Measurements from ENCODE around the gene ESYT1.
A peak's percentile ranks its signal among the peaks of the same experiment; 100 is the strongest.

ESYT1 gene

DNA sequence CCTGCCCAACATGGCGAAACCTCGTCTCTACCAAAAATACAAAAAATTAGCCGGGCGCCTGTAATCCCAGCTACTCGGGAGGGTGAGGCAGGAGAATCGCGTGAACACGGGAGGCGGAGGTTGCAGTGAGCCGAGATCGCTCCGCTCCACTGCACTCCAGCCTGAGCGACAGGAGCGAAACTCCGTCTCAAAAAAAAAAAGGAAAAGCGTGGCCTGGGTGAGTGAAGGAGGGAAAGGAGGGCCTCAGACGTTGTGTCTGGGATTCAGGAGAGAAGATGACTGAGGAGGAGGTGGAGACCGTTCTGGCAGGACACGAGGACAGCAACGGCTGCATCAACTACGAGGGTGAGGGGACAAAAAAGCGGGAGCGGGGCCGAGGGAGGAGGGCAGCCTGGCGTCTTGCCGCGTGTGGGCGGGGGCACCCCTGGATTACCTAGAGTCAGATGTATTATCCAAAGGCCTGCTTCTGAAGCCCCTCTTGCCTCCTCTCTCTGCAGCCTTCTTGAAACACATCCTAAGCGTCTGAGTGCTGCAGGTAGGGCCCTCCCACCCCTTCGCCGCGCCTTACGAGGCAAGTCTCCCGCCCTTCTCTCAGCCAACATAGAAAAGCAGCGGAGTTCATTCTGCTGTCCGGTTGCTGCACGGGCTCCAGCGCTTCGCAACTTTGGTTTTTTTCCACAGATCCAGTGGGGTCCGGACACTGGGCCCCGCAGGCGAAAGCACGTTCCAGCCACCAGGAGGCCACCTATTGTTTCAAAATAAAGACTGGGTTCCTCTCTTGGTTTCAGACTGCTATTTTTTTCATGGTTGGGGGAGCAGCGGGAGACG, 29.3 kb downstream of the ESYT1 start:
- DNase-seq = peak in 1 of 2 experiments; percentile 58

DNA sequence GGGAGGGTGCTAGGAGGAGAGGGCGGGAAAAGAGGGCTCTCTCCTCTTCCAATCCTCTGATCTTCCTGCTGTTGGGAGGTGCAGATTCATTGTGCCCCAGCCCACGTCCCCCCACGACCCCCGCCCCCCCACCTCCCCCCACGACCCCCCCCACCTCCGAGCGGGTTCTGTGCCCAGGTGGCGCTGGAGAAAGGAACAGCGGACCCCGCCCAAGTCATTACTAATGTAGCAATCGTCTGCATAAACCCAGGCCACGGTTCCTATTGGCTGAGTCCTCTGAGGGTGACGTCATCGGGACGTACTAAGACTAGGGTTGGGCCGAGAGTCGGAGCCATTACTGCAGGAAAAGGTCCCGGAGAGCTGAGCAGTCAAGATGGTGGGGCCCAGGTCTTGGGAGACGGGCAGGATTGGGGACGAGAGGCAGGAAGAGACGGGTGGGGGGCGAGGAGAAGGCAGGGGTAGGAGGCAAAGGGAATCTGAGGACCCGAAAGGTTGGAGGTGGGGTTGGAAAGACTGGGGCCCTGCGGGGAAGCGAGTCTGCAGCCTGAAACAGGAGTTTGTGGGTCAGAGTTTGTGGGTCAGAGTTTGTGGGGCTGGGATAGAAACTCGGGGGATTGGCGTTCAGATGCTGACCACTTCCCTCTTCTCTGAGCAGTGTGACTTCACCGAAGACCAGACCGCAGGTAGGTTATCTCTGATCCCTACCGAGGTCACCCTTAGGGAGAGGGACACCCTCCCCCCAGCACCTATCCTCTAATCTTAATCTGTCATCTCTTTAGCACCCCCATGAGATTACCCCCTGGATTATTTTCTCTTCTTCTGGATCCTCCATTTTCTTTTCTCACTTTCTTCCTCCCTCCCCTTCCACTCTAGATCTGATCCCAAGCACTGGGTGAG, 30.2 kb downstream of the ESYT1 start, which contains the start of gene MYL6:
Gene MYL6, plus strand, starts transcription at position 331 of the 897 bp plus-strand sequence. Its CDS starts 43 bp downstream, at position 374.
- peak; percentile 89 to 91 for DNase-seq

DNA sequence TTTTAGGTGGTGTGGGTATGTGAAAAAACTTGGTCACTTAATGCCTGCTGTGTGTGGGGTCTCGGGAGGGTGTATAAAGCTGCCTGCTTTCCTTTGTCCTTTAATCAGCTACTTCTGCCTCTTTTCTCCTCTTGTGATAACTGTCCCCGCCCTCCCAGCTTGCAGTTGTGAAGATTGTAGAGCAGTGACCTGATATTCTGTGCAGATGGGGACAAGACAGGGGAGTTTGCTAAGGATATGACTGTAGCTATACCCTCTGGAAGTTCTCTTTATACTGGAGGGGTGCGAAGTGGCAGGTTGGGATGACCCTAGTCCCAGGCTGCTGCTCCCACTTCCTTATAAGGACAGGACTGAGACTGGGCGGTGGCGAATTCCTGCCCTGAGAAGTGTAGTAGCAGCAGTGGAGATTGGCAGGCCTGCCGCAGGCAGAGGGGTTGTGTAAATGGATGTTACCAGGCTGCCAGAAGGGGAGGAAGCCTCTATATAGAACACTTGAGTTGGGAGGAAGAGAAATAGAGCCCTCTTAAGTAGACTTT, 30.9 kb downstream of the ESYT1 start:
- no peak for DNase-seq

DNA sequence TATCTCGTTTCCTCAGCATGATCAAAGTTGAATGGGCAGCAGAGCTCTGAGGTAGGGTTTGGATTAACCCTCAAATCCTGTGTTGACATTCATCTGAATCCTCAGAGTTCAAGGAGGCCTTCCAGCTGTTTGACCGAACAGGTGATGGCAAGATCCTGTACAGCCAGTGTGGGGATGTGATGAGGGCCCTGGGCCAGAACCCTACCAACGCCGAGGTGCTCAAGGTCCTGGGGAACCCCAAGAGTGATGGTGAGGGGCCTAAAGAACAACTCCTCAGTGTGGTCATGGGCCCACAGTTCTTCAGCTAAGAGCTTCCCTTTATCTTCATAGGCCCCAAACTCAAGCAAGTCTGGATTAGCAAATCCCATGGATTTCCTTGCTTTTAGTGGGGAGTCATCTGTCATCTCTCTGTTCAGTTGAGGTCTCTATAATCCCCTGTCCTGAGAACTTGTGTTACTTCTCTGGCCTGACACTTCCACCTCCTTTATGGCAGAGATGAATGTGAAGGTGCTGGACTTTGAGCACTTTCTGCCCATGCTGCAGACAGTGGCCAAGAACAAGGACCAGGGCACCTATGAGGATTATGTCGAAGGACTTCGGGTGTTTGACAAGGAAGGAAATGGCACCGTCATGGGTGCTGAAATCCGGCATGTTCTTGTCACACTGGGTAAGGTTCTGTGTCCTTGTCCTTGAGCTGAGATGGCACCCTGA, 31.6 kb downstream of the ESYT1 start:
- no peak for DNase-seq

DNA sequence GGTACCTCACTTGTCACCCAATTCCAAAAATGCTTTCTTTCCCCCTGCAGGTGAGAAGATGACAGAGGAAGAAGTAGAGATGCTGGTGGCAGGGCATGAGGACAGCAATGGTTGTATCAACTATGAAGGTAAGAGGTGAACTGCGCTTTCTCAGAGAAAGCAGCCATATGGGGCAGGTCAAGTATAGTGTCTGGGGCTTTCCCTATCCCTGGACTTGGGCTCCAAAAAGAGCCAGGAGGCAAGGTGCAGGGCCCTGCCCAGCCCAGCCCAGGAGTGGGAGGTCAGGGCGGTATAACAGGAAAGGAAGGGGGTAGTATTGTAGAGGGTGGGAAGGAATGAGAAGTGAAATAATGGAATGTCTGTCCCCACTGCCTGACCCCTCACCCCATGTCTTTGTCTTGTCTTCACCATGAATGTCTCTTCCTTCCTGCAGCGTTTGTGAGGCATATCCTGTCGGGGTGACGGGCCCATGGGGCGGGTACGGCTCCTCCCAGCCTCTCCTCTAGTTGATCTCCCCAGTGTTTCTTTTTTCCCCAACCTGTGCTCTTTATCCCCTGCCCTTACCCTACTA, 32.2 kb downstream of the ESYT1 start:
- no peak for DNase-seq

DNA sequence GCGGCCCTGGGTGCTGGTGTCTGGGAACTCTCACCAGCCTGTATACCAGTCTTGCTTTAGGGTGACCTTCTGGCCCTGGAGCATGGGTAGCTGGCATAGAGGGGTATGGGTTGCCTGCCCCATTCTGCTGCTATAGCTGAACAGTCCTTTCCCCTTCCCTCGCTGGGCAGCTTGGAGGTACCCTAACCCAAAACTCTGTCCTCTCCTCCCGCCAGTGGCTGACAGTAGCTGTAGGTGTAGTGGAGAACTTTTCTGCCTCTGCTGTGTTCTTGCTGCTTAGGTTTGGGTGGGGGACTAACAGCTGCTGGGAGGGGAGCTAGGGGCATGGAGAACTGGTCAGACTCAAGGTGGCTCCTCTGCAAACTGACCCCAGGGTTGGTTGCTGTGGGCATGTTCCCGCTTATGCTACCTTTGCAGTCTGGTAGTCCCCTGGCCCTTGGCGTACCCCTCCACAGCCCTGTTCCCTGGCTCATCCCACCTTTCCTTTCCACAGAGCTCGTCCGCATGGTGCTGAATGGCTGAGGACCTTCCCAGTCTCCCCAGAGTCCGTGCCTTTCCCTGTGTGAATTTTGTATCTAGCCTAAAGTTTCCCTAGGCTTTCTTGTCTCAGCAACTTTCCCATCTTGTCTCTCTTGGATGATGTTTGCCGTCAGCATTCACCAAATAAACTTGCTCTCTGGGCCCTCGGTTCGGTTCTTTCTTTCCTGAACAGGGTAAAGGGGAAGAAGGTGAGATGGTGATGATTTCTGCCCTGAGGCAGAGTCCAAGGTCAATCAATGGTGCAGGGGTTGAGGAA, 33.0 kb downstream of the ESYT1 start:
- no peak for DNase-seq

DNA sequence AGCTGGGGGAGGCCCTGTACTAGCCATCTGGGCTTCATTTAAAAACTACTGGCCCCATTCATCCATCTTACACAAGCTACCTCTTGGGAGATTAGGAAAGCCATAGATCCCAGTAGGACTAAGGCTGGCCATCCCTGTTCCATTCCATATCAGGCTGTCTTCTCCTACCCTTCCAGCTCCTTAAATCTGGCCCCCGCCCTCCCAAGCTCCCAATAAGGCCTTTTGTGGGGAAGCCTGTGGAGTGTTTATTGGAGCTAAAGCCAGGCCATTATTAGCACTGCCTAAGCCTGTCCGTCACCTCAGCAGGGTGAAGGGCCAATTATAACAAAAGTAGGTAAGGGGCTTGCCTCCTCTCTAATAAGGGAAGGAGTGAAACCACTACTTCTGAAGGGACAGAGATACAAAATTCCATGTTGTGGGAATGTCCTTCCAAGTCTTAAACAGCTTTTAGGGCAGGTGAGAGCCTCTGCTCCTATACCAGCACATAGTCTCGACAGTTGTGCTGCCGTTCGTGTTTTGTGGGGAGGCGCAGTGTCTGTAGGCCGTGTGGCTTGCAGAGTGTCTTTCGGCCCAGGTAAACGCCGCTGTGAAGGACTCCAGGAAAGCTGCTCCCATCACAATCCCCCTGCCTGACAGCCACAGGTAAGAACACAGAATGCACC, 33.8 kb downstream of the ESYT1 start:
- DNase-seq = no peak

DNA sequence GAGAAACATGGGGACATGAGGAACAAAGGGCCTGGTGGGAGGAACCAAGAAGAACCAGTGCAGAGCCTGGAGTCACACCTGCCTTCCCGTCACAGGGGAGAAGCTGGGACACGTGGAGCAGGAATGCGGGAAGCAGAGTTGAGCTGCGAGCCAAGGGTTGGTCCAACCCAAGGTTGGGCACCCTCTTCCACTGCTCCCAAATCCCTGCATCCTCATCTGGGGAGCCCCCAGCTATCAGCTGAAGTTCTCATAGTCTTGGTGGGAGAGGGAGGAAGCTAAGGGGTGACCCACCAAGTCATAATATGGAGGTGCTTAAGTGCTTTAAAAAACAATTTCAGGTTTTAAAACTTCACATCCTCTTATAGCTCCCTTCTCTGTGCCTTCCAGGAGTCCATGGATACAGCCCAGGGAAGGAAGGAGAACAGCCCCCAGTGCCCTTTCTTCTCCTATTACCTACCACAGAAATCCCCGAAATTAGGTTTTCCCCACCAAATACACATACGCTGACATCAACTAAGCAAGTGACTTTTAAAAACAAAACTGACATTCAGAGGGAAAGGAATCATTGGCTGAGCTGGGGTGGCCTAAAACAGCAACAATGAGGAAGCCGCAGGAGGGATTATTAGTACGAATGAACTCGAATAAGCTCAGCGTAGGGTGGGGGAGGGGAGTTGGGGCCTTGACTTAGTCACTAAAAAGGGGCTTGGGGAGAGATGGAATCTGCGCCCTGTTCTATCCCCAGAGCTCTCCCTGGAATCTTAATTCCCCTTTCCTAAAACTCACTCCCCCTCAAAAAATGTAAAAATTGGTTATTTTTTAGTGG, 34.6 kb downstream of the ESYT1 start:
- DNase-seq = no peak

DNA sequence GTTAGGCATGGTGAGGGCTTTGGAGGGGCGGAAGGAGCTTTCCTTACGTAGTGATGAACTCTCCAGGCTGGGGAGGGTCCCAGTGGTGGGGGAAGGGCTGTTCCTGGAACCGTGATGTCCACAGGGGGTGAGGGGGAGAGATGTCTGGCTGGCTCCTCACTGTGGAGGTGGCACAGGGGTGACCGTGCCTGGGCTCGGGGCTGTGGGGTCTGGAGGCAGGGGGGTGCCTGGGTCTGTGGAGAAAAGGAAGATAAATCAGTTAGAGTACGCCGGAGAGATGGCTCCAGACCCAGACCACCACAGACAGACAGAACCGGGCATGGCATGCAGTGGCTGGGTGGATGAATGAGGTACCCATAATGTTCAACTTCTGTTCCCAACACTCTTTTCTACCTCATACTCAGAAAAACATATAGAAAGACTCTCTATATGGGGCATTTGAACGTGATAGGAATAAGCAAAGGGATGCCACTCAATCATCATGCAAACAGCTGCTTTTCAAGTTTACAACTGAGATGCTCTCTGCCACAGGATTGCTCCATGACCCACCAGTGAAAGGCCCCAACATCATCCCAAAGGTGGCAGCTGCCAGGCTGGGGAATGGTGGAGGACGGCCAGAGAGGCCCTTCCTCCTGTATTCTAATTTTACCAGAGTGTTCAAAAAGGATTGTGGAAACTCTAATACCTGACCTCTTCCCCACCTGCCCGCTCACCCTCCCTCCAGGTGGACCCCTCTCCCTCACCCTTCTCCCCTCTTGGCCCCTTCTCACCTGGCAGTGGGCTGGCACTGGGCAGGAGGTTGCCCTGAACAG, 35.7 kb downstream of the ESYT1 start:
- no peak for DNase-seq

DNA sequence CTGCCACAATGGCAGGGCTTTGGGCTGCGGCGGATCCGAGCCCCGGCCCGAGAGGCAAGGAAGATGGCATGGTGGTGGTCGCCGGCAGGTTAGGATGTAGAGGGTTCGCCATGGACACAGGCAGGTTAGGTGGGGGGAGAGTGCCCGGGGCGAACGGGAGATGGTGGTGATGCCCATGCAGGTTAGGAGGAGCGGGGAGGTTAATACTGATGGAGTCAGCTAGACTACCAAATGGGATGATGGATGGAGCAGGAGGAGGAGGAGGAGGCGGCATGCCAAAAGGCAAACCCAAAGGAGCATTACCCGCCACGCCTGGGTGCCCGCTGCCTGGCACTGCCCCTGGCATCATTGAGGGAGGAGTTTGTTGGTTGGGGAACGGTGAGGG, 36.3 kb downstream of the ESYT1 start:
- no peak for DNase-seq

DNA sequence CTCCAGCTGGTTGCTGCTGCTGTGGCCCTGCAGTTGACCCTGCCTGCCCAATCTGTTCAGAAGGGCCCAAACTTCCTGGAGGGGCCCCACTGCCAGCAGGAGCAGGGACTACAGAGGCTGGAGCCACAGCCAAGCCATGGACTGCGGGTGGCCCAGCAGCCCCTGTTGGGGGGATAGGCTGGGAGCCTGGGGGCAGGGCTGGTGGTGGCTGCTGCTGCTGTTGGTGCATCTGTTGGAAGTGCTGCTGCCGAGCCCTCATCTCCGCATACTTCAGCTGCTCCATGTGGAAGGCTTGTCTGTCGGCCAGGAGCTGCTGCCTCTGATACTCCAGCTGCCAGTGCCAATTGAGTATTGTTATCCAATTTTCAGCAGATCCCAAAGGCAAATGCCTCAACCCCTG, 37.3 kb downstream of the ESYT1 start:
- no peak for DNase-seq

DNA sequence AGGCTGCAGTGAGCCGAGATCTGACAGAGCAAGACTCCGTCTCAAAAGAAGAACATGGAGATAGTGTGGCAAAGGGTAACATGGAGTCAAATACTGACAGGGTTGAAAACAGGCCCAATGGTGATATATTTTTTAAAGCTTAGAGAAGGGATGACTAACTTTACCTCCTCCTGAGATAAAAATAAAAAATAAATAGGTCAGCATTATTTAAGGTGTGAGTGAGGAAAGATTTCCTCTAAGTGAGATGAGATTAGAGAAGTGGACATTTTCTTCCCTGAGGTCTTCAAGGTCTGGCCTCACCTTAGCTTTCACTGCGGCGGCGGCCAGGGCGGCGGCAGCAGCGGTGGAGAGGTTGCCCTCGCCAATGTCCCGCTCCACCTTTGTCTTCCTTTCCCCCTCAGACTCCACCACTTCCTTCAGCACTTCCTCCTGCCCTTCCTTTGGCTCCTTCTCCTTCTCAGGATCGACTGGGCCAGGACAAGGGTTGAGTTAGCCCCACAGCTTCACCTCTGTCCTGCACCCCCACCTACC, 41.2 kb downstream of the ESYT1 start:
- no peak for DNase-seq

DNA sequence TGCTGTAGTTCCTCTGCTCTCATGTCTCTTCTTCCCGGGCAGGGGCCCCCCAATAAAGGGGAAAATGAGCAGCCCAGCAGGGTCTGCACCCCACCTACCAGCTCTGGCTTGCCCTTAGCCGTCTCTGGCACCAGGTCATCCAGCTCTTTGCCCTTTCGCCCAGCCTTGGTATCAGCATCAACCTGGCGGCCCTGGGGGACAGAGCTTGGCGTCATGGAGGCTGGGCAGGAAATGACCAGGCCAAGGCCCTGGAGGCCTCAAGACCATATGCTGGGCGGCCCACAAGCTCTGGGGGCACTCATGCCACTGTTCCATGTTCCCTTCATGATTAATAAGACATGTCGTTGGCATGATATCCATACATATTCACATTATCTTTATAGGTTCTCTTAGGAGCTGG, 44.8 kb downstream of the ESYT1 start:
- no peak for DNase-seq

DNA sequence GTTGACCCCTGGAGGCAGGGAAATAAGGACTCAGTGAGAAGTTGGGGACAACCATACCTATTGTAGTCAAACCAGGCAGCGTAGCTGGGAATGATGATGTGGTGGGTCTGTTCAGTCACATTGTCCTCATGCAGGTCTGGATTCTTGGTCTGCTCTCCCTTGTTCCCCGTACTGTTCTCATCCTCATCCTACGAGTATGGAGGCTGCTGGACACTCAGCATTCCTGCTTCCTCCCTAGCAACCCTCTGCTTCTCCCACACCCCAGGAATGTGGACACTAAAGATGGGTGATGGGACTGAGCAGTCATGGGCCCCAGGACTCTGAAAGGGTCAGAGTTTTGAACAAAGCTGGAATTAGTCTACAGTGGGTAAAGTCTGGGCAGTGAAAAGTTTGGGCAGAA, 50.3 kb downstream of the ESYT1 start:
- no peak for DNase-seq

DNA sequence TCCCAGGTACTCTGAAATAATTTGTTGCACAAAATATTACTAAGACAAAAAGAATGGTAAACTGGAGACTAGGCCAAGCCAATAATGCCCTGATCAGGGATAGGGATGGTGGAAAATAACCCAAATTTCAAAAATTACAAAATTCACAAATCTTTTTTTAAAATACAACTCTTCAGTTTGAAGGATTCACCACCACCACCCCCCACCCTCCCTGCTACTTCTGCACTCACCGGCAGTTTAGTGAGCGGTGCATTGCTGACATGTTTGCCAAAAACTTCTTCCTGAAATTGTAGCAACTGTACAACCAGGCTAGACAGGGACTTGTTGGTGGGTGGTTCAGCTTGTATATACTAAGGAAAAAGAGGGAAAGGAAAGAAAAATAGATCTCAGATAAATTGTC, 58.9 kb downstream of the ESYT1 start:
- DNase-seq = no peak

DNA sequence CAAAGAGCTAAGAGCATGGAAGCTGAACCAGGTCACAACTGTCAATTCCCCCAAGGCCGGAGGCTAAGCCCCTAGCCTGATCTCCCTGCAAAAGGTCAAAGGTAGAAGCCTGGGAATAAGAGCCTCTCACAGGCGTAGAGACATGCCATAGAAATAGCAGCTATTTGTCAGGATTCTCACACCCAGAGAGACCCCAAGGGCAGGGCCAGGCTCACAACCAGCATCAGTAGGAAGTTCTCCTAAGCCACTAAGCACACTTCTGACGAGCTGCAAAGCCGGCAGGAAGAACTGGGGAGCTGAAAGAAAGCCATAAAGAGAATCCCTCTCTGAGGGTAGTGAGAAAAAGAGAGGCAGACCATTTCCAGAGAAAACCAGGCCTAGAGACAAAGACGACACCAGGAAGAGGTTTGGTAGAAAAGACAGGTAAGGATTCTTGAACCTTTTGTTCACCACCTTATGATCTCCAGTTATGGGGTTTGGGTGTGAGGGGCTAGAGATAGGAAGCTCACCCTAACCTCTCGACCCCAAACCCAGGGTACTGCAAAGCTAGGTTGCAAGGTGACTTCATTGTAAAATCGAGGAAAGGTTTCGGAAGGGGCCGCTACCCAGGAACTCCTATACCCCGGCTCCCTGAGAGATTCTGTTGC, 60.2 kb downstream of the ESYT1 start:
- DNase-seq = no peak

DNA sequence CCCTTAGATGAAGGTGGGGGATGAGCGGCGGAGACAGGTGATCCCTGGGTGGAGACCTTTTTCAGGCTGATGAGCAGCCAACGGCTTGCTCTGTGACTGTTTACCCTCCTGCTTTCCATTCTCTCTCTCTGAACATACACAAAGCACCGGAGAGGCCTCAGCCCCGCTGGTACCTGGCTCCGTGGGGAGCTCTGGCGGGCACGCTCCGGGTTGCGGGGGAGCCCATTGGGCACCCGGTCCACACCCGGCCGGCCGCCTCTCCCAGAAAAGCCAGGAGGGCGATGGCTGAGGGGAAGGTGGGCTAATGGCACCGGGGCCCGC, 60.7 kb downstream of the ESYT1 start:
- DNase-seq = no peak

DNA sequence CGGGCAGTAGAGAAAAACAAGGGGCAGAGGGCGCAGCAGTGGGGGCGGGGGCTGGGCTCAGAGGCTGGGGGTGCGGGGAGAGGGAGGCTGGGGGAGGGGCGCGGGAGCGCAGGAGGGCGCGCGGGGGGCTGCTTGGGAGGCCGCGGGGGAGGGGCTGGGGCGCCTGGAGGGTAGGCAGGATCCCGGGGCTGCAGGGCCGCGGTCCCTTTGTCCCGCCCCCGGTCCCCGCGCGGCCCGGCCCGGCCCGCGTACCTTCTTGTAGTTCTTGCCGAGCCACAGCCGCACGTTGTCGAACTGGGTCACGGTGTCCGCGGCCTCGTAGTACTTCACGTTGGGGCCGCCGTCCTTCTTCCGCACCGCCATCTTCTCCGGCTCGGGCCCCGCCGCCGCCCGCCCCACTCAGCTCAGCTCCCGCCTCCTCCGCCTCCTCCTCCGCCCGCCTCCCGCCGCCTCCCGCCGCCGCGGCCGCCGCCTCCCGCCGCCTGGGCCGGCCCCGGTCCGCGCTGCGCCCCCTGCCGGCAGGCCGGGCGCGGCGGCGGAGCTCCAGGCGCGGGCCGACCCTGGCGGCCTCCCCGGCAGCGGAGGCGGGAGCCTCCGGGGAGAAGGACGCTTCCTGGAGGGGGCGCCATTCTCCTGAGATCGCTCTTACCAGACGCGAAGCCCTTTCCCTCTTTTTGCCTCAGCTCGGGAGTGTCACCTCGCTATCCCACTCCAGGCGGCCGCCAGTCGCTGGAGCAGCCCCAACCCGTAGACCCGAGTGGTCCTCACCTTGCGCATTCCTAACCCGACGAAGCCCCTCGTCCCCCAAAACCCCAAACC, 61.2 kb downstream of the ESYT1 start, which contains the start of gene SMARCC2:
Gene SMARCC2, minus strand, starts transcription at position 385 of the 819 bp plus-strand sequence. Its CDS starts 22 bp downstream, at position 363.
- DNase-seq = peak in 1 of 2 experiments; percentile 32

Measured in cerebellar nuclear complex (tissue), 1 donor.